H1 (cell line): ENCODE results near the gene KREMEN1. TPM values are rescaled to one million over a fixed set of nuclear protein-coding genes. Genes with fewer than 3 reads are reported as not detected.

Experiments
- CTCF ChIA-PET: fragments of 300-600 bp; sonication (Branson Sonifier 250); formaldehyde crosslinking; loops from one replicate; lab custom pipeline; 2021; ENCODE audit not compliant: partially characterized antibody; lab: Charles Lee
- POLR2A ChIA-PET: fragments of 300-600 bp; sonication (Branson Sonifier 250); formaldehyde crosslinking; loops from one replicate; lab custom pipeline; 2021; ENCODE audit warnings: inconsistent platforms; ENCODE audit not compliant: partially characterized antibody; lab: Charles Lee
- DNase-seq, 2 experiments: peaks; one replicate each; pipeline versions ENCODE4 v3.0.0 to v3.0.0-alpha.2; 2010 to 2022; ENCODE audit warnings: low spot score in 2 of 2, low read depth in 1 of 2, mixed read lengths in 1 of 2
- FAIRE-seq: peaks from 2 replicates; lab custom pipeline; 2011; peaks lifted over from hg19 to GRCh38; lab: Jason Lieb, UNC
- H2AFZ ChIP-seq: 2 replicates; pipeline ENCODE4 v1.8.1; 2012; ENCODE audit warnings: low read length, inconsistent platforms
- H2AK5ac ChIP-seq: 2 replicates; pipeline ENCODE4 v1.6.1; 2013; ENCODE audit warnings: low read depth, low read length
- H2BK120ac ChIP-seq: replicated peaks from 2 replicates; pipeline ENCODE3; 2013; ENCODE audit warnings: low read depth, low read length, inconsistent platforms
- H2BK12ac ChIP-seq: 2 replicates; pipeline ENCODE4 v1.6.1; 2013; ENCODE audit warnings: low read depth, low read length
- H2BK15ac ChIP-seq: 2 replicates; pipeline ENCODE4 v1.6.1; 2013; ENCODE audit warnings: low read length
- H2BK20ac ChIP-seq: 2 replicates; pipeline ENCODE4 v1.6.1; 2013; ENCODE audit warnings: low read length
- H2BK5ac ChIP-seq: 2 replicates; pipeline ENCODE4 v1.6.1; 2013; ENCODE audit warnings: low read depth, low read length
- H3K14ac ChIP-seq: 2 replicates; pipeline ENCODE4 v1.6.1; 2013; ENCODE audit warnings: inconsistent platforms; ENCODE audit not compliant: insufficient read length
- H3K18ac ChIP-seq: 2 replicates; pipeline ENCODE4 v1.6.1; 2013; ENCODE audit warnings: low read length; ENCODE audit errors: extremely low read depth
- H3K23ac ChIP-seq: 2 replicates; pipeline ENCODE4 v1.6.1; 2013; ENCODE audit warnings: inconsistent platforms; ENCODE audit not compliant: insufficient read length
- H3K23me2 ChIP-seq: 2 replicates; pipeline ENCODE4 v1.6.1; 2013; ENCODE audit warnings: low read depth, low read length
- H3K27ac ChIP-seq: 2 replicates; pipeline ENCODE4 v1.6.1; 2011; ENCODE audit warnings: low read depth, low read length, inconsistent platforms
- H3K27me3 ChIP-seq, 4 experiments: replicated peaks in 1 of 4; 1 replicate in 1 of 4; 2 replicates in 3 of 4; pipeline versions ENCODE4 v1.6.1 to v1.8.1; 2011 to 2013; ENCODE audit warnings: low read length in 3 of 4, mild to moderate bottlenecking in 3 of 4, inconsistent platforms in 2 of 4, mixed read lengths in 2 of 4, moderate library complexity in 1 of 4; ENCODE audit not compliant: control insufficient read depth in 3 of 4, insufficient read depth in 3 of 4; ENCODE audit errors: extremely low read depth in 1 of 4
- H3K36me3 ChIP-seq, 4 experiments: 2 replicates each; pipeline versions ENCODE4 v1.6.1 to v1.8.1; 2011 to 2013; ENCODE audit warnings: mild to moderate bottlenecking in 4 of 4, low read length in 3 of 4, moderate library complexity in 2 of 4, control low read depth in 1 of 4, inconsistent platforms in 1 of 4; ENCODE audit not compliant: insufficient read depth in 4 of 4, control insufficient read depth in 2 of 4
- H3K4ac ChIP-seq: replicated peaks from 2 replicates; pipeline ENCODE3; 2013; ENCODE audit warnings: low read length, low read depth, mixed read lengths, inconsistent platforms; ENCODE audit not compliant: insufficient read length
- H3K4me1 ChIP-seq, 4 experiments: replicated peaks in 1 of 4; 1 replicate in 1 of 4; 2 replicates in 3 of 4; pipeline versions ENCODE4 v1.6.1 to v1.8.1; 2011 to 2013; ENCODE audit warnings: low read length in 3 of 4, inconsistent platforms in 2 of 4, mixed read lengths in 1 of 4; ENCODE audit not compliant: insufficient read depth in 4 of 4, control insufficient read depth in 3 of 4
- H3K4me2 ChIP-seq, 2 experiments: 2 replicates each; pipeline versions ENCODE4 v1.6.1 to v1.8.1; 2011 to 2013; ENCODE audit warnings: low read depth in 2 of 2, low read length in 2 of 2, control low read depth in 1 of 2, inconsistent platforms in 1 of 2, mild to moderate bottlenecking in 1 of 2; ENCODE audit not compliant: insufficient read depth in 1 of 2
- H3K4me3 ChIP-seq, 4 experiments: fragments of 200-600, 300-600 bp in 1 of 4; sonication (generic), shearing (Covaris generic), sonication (Bioruptor Twin) in 1 of 4; 2 replicates each; pipeline versions ENCODE4 v1.5.1 to v1.8.1; 2011 to 2016; ENCODE audit warnings: low read length in 4 of 4, low read depth in 3 of 4, control low read depth in 2 of 4, inconsistent platforms in 2 of 4, mild to moderate bottlenecking in 2 of 4, mixed read lengths in 1 of 4, moderate library complexity in 1 of 4; ENCODE audit not compliant: insufficient read depth in 2 of 4; ENCODE audit errors: extremely low read depth in 1 of 4
- H3K56ac ChIP-seq: replicated peaks from 2 replicates; pipeline ENCODE3; 2013; ENCODE audit warnings: low read depth, mild to moderate bottlenecking, mixed read lengths, low read length, inconsistent platforms; ENCODE audit not compliant: insufficient read length
- H3K79me1 ChIP-seq: 2 replicates; pipeline ENCODE4 v1.6.1; 2013; ENCODE audit warnings: low read depth, low read length, control low read depth
- H3K79me2 ChIP-seq, 2 experiments: 2 replicates each; pipeline versions ENCODE4 v1.6.1 to v1.8.1; 2012 to 2013; ENCODE audit warnings: low read length in 2 of 2, mild to moderate bottlenecking in 2 of 2, inconsistent platforms in 1 of 2; ENCODE audit not compliant: insufficient read depth in 2 of 2, control insufficient read depth in 1 of 2
- H3K9ac ChIP-seq, 4 experiments: replicated peaks in 1 of 4; 1 replicate in 1 of 4; 2 replicates in 3 of 4; pipeline versions ENCODE4 v1.6.1 to v1.8.1; 2011 to 2013; ENCODE audit warnings: low read depth in 3 of 4, low read length in 3 of 4, control low read depth in 2 of 4, mild to moderate bottlenecking in 2 of 4, moderate library complexity in 2 of 4, inconsistent platforms in 1 of 4; ENCODE audit errors: extremely low read depth in 1 of 4
- H3K9me3 ChIP-seq, 2 experiments: 2 replicates each; pipeline versions ENCODE4 v1.6.1 to v1.8.1; 2012 to 2013; ENCODE audit warnings: mild to moderate bottlenecking in 2 of 2, moderate library complexity in 2 of 2, control low read depth in 1 of 2, inconsistent platforms in 1 of 2, low read depth in 1 of 2, low read length in 1 of 2, mixed read lengths in 1 of 2; ENCODE audit not compliant: insufficient read depth in 2 of 2
- H4K20me1 ChIP-seq, 2 experiments: replicated peaks in 1 of 2; 2 replicates each; pipeline versions ENCODE3 to v1.8.1; 2011 to 2013; ENCODE audit warnings: inconsistent platforms in 2 of 2, low read length in 2 of 2, mild to moderate bottlenecking in 1 of 2; ENCODE audit not compliant: insufficient read depth in 2 of 2, control insufficient read depth in 1 of 2
- H4K5ac ChIP-seq: 2 replicates; pipeline ENCODE4 v1.6.1; 2013; ENCODE audit warnings: low read length, low read depth, mixed read lengths, inconsistent platforms; ENCODE audit not compliant: insufficient read length
- H4K8ac ChIP-seq: 2 replicates; pipeline ENCODE4 v1.8.0; 2013; ENCODE audit warnings: mild to moderate bottlenecking, moderate library complexity, low read length, inconsistent platforms; ENCODE audit not compliant: insufficient read depth; ENCODE audit errors: extremely low read depth
- H4K91ac ChIP-seq: replicated peaks from 2 replicates; pipeline ENCODE3; 2013; ENCODE audit warnings: low read length, mixed read lengths, inconsistent platforms; ENCODE audit not compliant: insufficient read length
- CREB1 ChIP-seq: IDR thresholded peaks from 2 replicates; pipeline ENCODE4 v1.6.1; 2012; ENCODE audit warnings: inconsistent platforms
- RAD21 ChIP-seq, 2 experiments: IDR thresholded peaks in 1 of 2; conservative IDR thresholded peaks in 1 of 2; 2 replicates each; pipeline ENCODE4 v1.6.1; 2011; ENCODE audit warnings: low read depth in 2 of 2, low read length in 2 of 2, improper control_type of control experiment in 1 of 2, inconsistent platforms in 1 of 2, mild to moderate bottlenecking in 1 of 2, moderate library complexity in 1 of 2
- SP2 ChIP-seq: IDR thresholded peaks from 2 replicates; pipeline ENCODE4 v1.6.1; 2012; ENCODE audit warnings: mild to moderate bottlenecking, low read length, inconsistent platforms
- WGBS, 2 experiments: shearing (Covaris generic) in 1 of 2; methylation state at CpG; one replicate each; pipeline versions ENCODE4 v1.1.6 to v1.1.7; 2013 to 2015; ENCODE audit warnings: low lambda C conversion rate in 2 of 2, mixed read lengths in 2 of 2, inconsistent platforms in 1 of 2, low coverage in 1 of 2, missing lambda C conversion rate in 1 of 2; ENCODE audit not compliant: insufficient replicate concordance in 2 of 2, insufficient coverage in 1 of 2, insufficient read length in 1 of 2; ENCODE audit errors: extremely low coverage in 1 of 2, missing lambda C conversion rate in 1 of 2; 5-methylcytosine and 5-hydroxymethylcytosine counted together
- polyA plus RNA-seq, 7 experiments: library from polyadenylated mRNA; depleted of rRNA in 3 of 7; stranded (reverse) in 5 of 7; unstranded in 2 of 7; fragments of >200 nt in 5 of 7; fragments of 200-250 nt in 2 of 7; gene quantifications; 1 replicate in 5 of 7; 2 replicates in 1 of 7; 4 replicates in 1 of 7; pipeline versions ENCODE4 v1.2.1 to v1.2.3, GENCODE V29; 2011 to 2013; ENCODE audit warnings: missing spikeins in 2 of 7, mixed read lengths in 2 of 7
- total RNA-seq: library from RNA; stranded (reverse); fragmentation: NEBNext Ultra II Directional; extraction: Animal tissue kit (Norgen Biotek cat#: 25700); gene quantifications from 2 replicates; pipeline ENCODE4 v1.2.1, GENCODE V29; 2021

Gene KREMEN1
- total and polyA plus RNA-seq, 2 of the 8 experiments (the other 6 are each of a cell fraction or from before 2014, with no cell fraction given): 2.1 to 3.2 TPM

DNA sequence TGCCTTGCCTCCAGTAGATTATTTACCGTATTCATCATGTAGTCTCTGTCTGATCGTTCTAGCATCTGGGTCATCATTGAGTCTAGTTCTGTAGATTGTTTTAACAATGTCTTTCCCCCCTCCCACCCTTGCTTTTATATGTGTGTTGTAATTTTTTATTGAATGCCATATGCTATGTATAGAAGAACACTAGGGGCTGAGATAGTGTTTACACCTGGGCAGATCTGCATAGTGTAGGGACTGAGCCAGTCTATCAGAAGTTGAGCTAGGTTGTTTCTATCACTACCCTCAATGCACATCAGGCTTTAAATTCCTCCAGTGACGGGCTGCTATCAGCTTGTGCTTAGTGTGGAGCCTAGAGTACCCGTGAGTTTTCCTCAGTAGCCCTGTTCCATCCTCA is 61.6 kb downstream of the KREMEN1 start:
- no peak overlapping the region for H2BK12ac ChIP-seq
- no peak overlapping the region for H3K4me3 ChIP-seq
- no peak for TF ChIP-seq SP2
- TF ChIP-seq RAD21 (IDR thresholded peaks at IDR 0.05 in 1 of 2, conservative IDR thresholded peaks at IDR 0.05 in 1 of 2; ENCODE audit: low read depth in 2 of 2, low read length in 2 of 2): no peak
- TF ChIP-seq CREB1: no peak
- no peaks in the 10 kb centered on the region for H3K23me2 ChIP-seq
- H3K79me1 ChIP-seq: no peaks in the 10 kb centered on the region
- H4K5ac ChIP-seq: no peak overlapping the region
- H4K8ac ChIP-seq: no peak overlapping the region
- no peak overlapping the region for H3K9ac ChIP-seq
- DNase-seq (no peak), FAIRE-seq (no peak)
- H3K9me3 ChIP-seq: no peaks in the 10 kb centered on the region
- no peak overlapping the region for H2AFZ ChIP-seq
- H2BK15ac ChIP-seq: no peak overlapping the region
- H3K79me2 ChIP-seq: no peaks in the 10 kb centered on the region
- no peak overlapping the region for H3K4ac ChIP-seq
- no peak overlapping the region for H2BK120ac ChIP-seq
- H3K27ac ChIP-seq: no peak overlapping the region
- 79% methylated on average over 4 of the region's 4 CpGs; no CpG with 5 or more reads in 1 of the 2 experiments for WGBS, 2 experiments
- H2BK5ac ChIP-seq: no peak overlapping the region
- ChIA-PET POLR2A (interaction anchor here (0.7 kb wide), 1 partner anchor 10 kb away, joined by 3 read pairs; no protein-coding TSS in a partner anchor), CTCF (interaction anchor here (11.1 kb wide), 1 partner anchor 20 kb away, joined by 79 read pairs; no protein-coding TSS in a partner anchor)
- no peaks in the 10 kb centered on the region for H3K36me3 ChIP-seq
- no peak overlapping the region for H2BK20ac ChIP-seq
- H4K91ac ChIP-seq: no peak overlapping the region
- H3K23ac ChIP-seq: no peak overlapping the region
- H4K20me1 ChIP-seq: no peaks in the 10 kb centered on the region
- H2AK5ac ChIP-seq: no peak overlapping the region
- no peaks in the 10 kb centered on the region for H3K27me3 ChIP-seq
- no peak overlapping the region for H3K4me2 ChIP-seq
- no peak overlapping the region for H3K14ac ChIP-seq
- no peaks in the 10 kb centered on the region for H3K4me1 ChIP-seq
- no peak overlapping the region for H3K56ac ChIP-seq
- H3K18ac ChIP-seq: no peak overlapping the region
